H1 (cell line): ENCODE data around the gene NAP1L1. TPM values are rescaled to one million over a fixed set of nuclear protein-coding genes. Genes with fewer than 3 reads are reported as not detected.
A peak's percentile ranks its signal among the peaks of the same experiment; 100 is the strongest.

Experiments
- CTCF ChIA-PET: fragments of 300-600 bp; sonication (Branson Sonifier 250); formaldehyde crosslinking; loops from one replicate; lab custom pipeline; 2021; ENCODE audit not compliant: partially characterized antibody; lab: Charles Lee
- POLR2A ChIA-PET: fragments of 300-600 bp; sonication (Branson Sonifier 250); formaldehyde crosslinking; loops from one replicate; lab custom pipeline; 2021; ENCODE audit warnings: inconsistent platforms; ENCODE audit not compliant: partially characterized antibody; lab: Charles Lee
- DNase-seq, 2 experiments: peaks; one replicate each; pipeline versions ENCODE4 v3.0.0 to v3.0.0-alpha.2; 2010 to 2022; ENCODE audit warnings: low spot score in 2 of 2, low read depth in 1 of 2, mixed read lengths in 1 of 2
- FAIRE-seq: peaks from 2 replicates; lab custom pipeline; 2011; peaks lifted over from hg19 to GRCh38; lab: Jason Lieb, UNC
- H2AFZ ChIP-seq: 2 replicates; pipeline ENCODE4 v1.8.1; 2012; ENCODE audit warnings: low read length, inconsistent platforms
- H2AK5ac ChIP-seq: 2 replicates; pipeline ENCODE4 v1.6.1; 2013; ENCODE audit warnings: low read depth, low read length
- H2BK120ac ChIP-seq: replicated peaks from 2 replicates; pipeline ENCODE3; 2013; ENCODE audit warnings: low read depth, low read length, inconsistent platforms
- H2BK12ac ChIP-seq: 2 replicates; pipeline ENCODE4 v1.6.1; 2013; ENCODE audit warnings: low read depth, low read length
- H2BK15ac ChIP-seq: 2 replicates; pipeline ENCODE4 v1.6.1; 2013; ENCODE audit warnings: low read length
- H2BK20ac ChIP-seq: 2 replicates; pipeline ENCODE4 v1.6.1; 2013; ENCODE audit warnings: low read length
- H2BK5ac ChIP-seq: 2 replicates; pipeline ENCODE4 v1.6.1; 2013; ENCODE audit warnings: low read depth, low read length
- H3K14ac ChIP-seq: 2 replicates; pipeline ENCODE4 v1.6.1; 2013; ENCODE audit warnings: inconsistent platforms; ENCODE audit not compliant: insufficient read length
- H3K18ac ChIP-seq: 2 replicates; pipeline ENCODE4 v1.6.1; 2013; ENCODE audit warnings: low read length; ENCODE audit errors: extremely low read depth
- H3K23ac ChIP-seq: 2 replicates; pipeline ENCODE4 v1.6.1; 2013; ENCODE audit warnings: inconsistent platforms; ENCODE audit not compliant: insufficient read length
- H3K23me2 ChIP-seq: 2 replicates; pipeline ENCODE4 v1.6.1; 2013; ENCODE audit warnings: low read depth, low read length
- H3K27ac ChIP-seq: 2 replicates; pipeline ENCODE4 v1.6.1; 2011; ENCODE audit warnings: low read depth, low read length, inconsistent platforms
- H3K27me3 ChIP-seq, 4 experiments: replicated peaks in 1 of 4; 1 replicate in 1 of 4; 2 replicates in 3 of 4; pipeline versions ENCODE4 v1.6.1 to v1.8.1; 2011 to 2013; ENCODE audit warnings: low read length in 3 of 4, mild to moderate bottlenecking in 3 of 4, inconsistent platforms in 2 of 4, mixed read lengths in 2 of 4, moderate library complexity in 1 of 4; ENCODE audit not compliant: control insufficient read depth in 3 of 4, insufficient read depth in 3 of 4; ENCODE audit errors: extremely low read depth in 1 of 4
- H3K36me3 ChIP-seq, 4 experiments: 2 replicates each; pipeline versions ENCODE4 v1.6.1 to v1.8.1; 2011 to 2013; ENCODE audit warnings: mild to moderate bottlenecking in 4 of 4, low read length in 3 of 4, moderate library complexity in 2 of 4, control low read depth in 1 of 4, inconsistent platforms in 1 of 4; ENCODE audit not compliant: insufficient read depth in 4 of 4, control insufficient read depth in 2 of 4
- H3K4ac ChIP-seq: replicated peaks from 2 replicates; pipeline ENCODE3; 2013; ENCODE audit warnings: low read length, low read depth, mixed read lengths, inconsistent platforms; ENCODE audit not compliant: insufficient read length
- H3K4me1 ChIP-seq, 4 experiments: replicated peaks in 1 of 4; 1 replicate in 1 of 4; 2 replicates in 3 of 4; pipeline versions ENCODE4 v1.6.1 to v1.8.1; 2011 to 2013; ENCODE audit warnings: low read length in 3 of 4, inconsistent platforms in 2 of 4, mixed read lengths in 1 of 4; ENCODE audit not compliant: insufficient read depth in 4 of 4, control insufficient read depth in 3 of 4
- H3K4me2 ChIP-seq, 2 experiments: 2 replicates each; pipeline versions ENCODE4 v1.6.1 to v1.8.1; 2011 to 2013; ENCODE audit warnings: low read depth in 2 of 2, low read length in 2 of 2, control low read depth in 1 of 2, inconsistent platforms in 1 of 2, mild to moderate bottlenecking in 1 of 2; ENCODE audit not compliant: insufficient read depth in 1 of 2
- H3K4me3 ChIP-seq, 4 experiments: fragments of 200-600, 300-600 bp in 1 of 4; sonication (generic), shearing (Covaris generic), sonication (Bioruptor Twin) in 1 of 4; 2 replicates each; pipeline versions ENCODE4 v1.5.1 to v1.8.1; 2011 to 2016; ENCODE audit warnings: low read length in 4 of 4, low read depth in 3 of 4, control low read depth in 2 of 4, inconsistent platforms in 2 of 4, mild to moderate bottlenecking in 2 of 4, mixed read lengths in 1 of 4, moderate library complexity in 1 of 4; ENCODE audit not compliant: insufficient read depth in 2 of 4; ENCODE audit errors: extremely low read depth in 1 of 4
- H3K56ac ChIP-seq: replicated peaks from 2 replicates; pipeline ENCODE3; 2013; ENCODE audit warnings: low read depth, mild to moderate bottlenecking, mixed read lengths, low read length, inconsistent platforms; ENCODE audit not compliant: insufficient read length
- H3K79me1 ChIP-seq: 2 replicates; pipeline ENCODE4 v1.6.1; 2013; ENCODE audit warnings: low read depth, low read length, control low read depth
- H3K79me2 ChIP-seq, 2 experiments: 2 replicates each; pipeline versions ENCODE4 v1.6.1 to v1.8.1; 2012 to 2013; ENCODE audit warnings: low read length in 2 of 2, mild to moderate bottlenecking in 2 of 2, inconsistent platforms in 1 of 2; ENCODE audit not compliant: insufficient read depth in 2 of 2, control insufficient read depth in 1 of 2
- H3K9ac ChIP-seq, 4 experiments: replicated peaks in 1 of 4; 1 replicate in 1 of 4; 2 replicates in 3 of 4; pipeline versions ENCODE4 v1.6.1 to v1.8.1; 2011 to 2013; ENCODE audit warnings: low read depth in 3 of 4, low read length in 3 of 4, control low read depth in 2 of 4, mild to moderate bottlenecking in 2 of 4, moderate library complexity in 2 of 4, inconsistent platforms in 1 of 4; ENCODE audit errors: extremely low read depth in 1 of 4
- H3K9me3 ChIP-seq, 2 experiments: 2 replicates each; pipeline versions ENCODE4 v1.6.1 to v1.8.1; 2012 to 2013; ENCODE audit warnings: mild to moderate bottlenecking in 2 of 2, moderate library complexity in 2 of 2, control low read depth in 1 of 2, inconsistent platforms in 1 of 2, low read depth in 1 of 2, low read length in 1 of 2, mixed read lengths in 1 of 2; ENCODE audit not compliant: insufficient read depth in 2 of 2
- H4K20me1 ChIP-seq, 2 experiments: replicated peaks in 1 of 2; 2 replicates each; pipeline versions ENCODE3 to v1.8.1; 2011 to 2013; ENCODE audit warnings: inconsistent platforms in 2 of 2, low read length in 2 of 2, mild to moderate bottlenecking in 1 of 2; ENCODE audit not compliant: insufficient read depth in 2 of 2, control insufficient read depth in 1 of 2
- H4K5ac ChIP-seq: 2 replicates; pipeline ENCODE4 v1.6.1; 2013; ENCODE audit warnings: low read length, low read depth, mixed read lengths, inconsistent platforms; ENCODE audit not compliant: insufficient read length
- H4K8ac ChIP-seq: 2 replicates; pipeline ENCODE4 v1.8.0; 2013; ENCODE audit warnings: mild to moderate bottlenecking, moderate library complexity, low read length, inconsistent platforms; ENCODE audit not compliant: insufficient read depth; ENCODE audit errors: extremely low read depth
- H4K91ac ChIP-seq: replicated peaks from 2 replicates; pipeline ENCODE3; 2013; ENCODE audit warnings: low read length, mixed read lengths, inconsistent platforms; ENCODE audit not compliant: insufficient read length
- SIRT6 ChIP-seq: IDR thresholded peaks from one replicate; pipeline ENCODE4 v1.7.1; 2012; ENCODE audit warnings: low read length, inconsistent platforms
- WGBS, 2 experiments: shearing (Covaris generic) in 1 of 2; methylation state at CpG; one replicate each; pipeline versions ENCODE4 v1.1.6 to v1.1.7; 2013 to 2015; ENCODE audit warnings: low lambda C conversion rate in 2 of 2, mixed read lengths in 2 of 2, inconsistent platforms in 1 of 2, low coverage in 1 of 2, missing lambda C conversion rate in 1 of 2; ENCODE audit not compliant: insufficient replicate concordance in 2 of 2, insufficient coverage in 1 of 2, insufficient read length in 1 of 2; ENCODE audit errors: extremely low coverage in 1 of 2, missing lambda C conversion rate in 1 of 2; 5-methylcytosine and 5-hydroxymethylcytosine counted together
- polyA plus RNA-seq, 7 experiments: library from polyadenylated mRNA; depleted of rRNA in 3 of 7; stranded (reverse) in 5 of 7; unstranded in 2 of 7; fragments of >200 nt in 5 of 7; fragments of 200-250 nt in 2 of 7; gene quantifications; 1 replicate in 5 of 7; 2 replicates in 1 of 7; 4 replicates in 1 of 7; pipeline versions ENCODE4 v1.2.1 to v1.2.3, GENCODE V29; 2011 to 2013; ENCODE audit warnings: missing spikeins in 2 of 7, mixed read lengths in 2 of 7
- total RNA-seq: library from RNA; stranded (reverse); fragmentation: NEBNext Ultra II Directional; extraction: Animal tissue kit (Norgen Biotek cat#: 25700); gene quantifications from 2 replicates; pipeline ENCODE4 v1.2.1, GENCODE V29; 2021

NAP1L1 gene
- total and polyA plus RNA-seq, 2 of the 8 experiments (the other 6 are each of a cell fraction or from before 2014, with no cell fraction given) = 202 to 1,159 TPM

GRCh38 chr12:76010732-76011458 is 73.6 kb downstream of the NAP1L1 start:
- Histone ChIP-seq H3K56ac (no peak overlapping the region), H3K36me3 (no peaks in the 10 kb centered on the region; a peak in 1 of 8 replicates), H2BK12ac (peak overlapping the region; percentile 68; the same call in 1 of the 2 replicates), H4K8ac (no peak overlapping the region), H3K9ac (no peak overlapping the region), H3K79me2 (no peaks in the 10 kb centered on the region; a peak in 1 of 4 replicates), H4K5ac (no peak overlapping the region), H3K79me1 (no peaks in the 10 kb centered on the region; the same call in none of the 2 replicates), H3K4ac (no peak overlapping the region), H3K4me1 (peaks cover 0 to 9% (median 6%) of the 10 kb centered on the region in 4 experiments; a peak in 6 of 7 replicates), H3K23me2 (peaks cover 6% of the 10 kb centered on the region; the same call in 1 of the 2 replicates), H2BK5ac (no peak overlapping the region; the same call in 1 of the 2 replicates), H3K14ac (no peak overlapping the region), H3K9me3 (no peaks in the 10 kb centered on the region), H3K23ac (no peak overlapping the region), H3K4me3 (no peak overlapping the region), H3K27me3 (no peaks in the 10 kb centered on the region), H2BK15ac (no peak overlapping the region), H4K20me1 (peaks cover 0 to 3% of the 10 kb centered on the region in 2 experiments), H3K4me2 (no peak overlapping the region), H2AFZ (no peak overlapping the region), H2BK120ac (no peak overlapping the region), H2BK20ac (no peak overlapping the region), H3K27ac (no peak overlapping the region), H3K18ac (no peak overlapping the region), H4K91ac (no peak overlapping the region), H2AK5ac (no peak overlapping the region)
- ChIA-PET POLR2A (interaction anchor here (0.7 to 2.4 kb wide), 4 partner anchors 10 to 21 kb away, joined by 3 to 10 read pairs (median 4); partner anchors contain the start of gene PHLDA1), CTCF (interaction anchor here (1.1 kb wide), 1 partner anchor 51 kb away, joined by 3 read pairs; no protein-coding TSS in a partner anchor)
- FAIRE-seq = no peak
- DNase-seq = no peak
- 89% methylated on average over 6 of the region's 6 CpGs; no CpG with 5 or more reads in 1 of the 2 experiments for WGBS, 2 experiments
- TF ChIP-seq SIRT6 = no peak
